Measurements from ENCODE around the gene HM13. TPM values are rescaled to one million over a fixed set of nuclear protein-coding genes. Genes with fewer than 3 reads are reported as not detected.

Gene HM13
- polyA plus RNA-seq, 2 of the 4 experiments (the other 2 are of a cell fraction) = 164 to 178 TPM

DNA sequence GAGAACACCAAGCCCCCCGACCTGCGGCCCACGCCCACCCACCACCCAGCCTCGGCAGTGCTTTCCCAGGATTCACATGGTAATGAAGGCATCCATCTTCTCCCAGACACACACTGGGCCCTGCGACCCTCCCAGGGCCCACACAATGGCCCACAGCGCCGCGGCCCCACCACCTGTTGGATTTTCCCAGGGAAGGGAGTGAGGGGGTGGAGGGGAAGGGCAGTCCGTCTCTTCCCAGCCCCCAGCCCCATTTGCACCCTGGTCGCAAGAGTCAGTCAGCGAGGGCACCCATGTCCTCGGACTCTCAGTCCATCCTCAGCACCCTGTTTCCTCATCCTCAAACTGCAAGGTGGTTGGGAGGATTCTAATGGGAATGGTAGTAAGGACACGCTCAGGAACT, 67.1 kb downstream of the HM13 start:
- H3K4me2 ChIP-seq = no peak overlapping the region
- CTCF ChIA-PET = interaction anchor here (12.9 kb wide), 1 partner anchor 30 kb away, joined by 172 read pairs; no protein-coding TSS in a partner anchor
- no peaks in the 10 kb centered on the region for H3K9me3 ChIP-seq
- no peak for DNase-seq (ENCODE audit: low read depth in 1 of 2, low spot score in 1 of 2)
- no peak for FAIRE-seq
- H3K4me3 ChIP-seq = no peak overlapping the region
- H3K4me1 ChIP-seq = no peaks in the 10 kb centered on the region
- 87% methylated on average over 13 of the region's 13 CpGs for WGBS (ENCODE audit: missing lambda C conversion rate)
- no peak for ATAC-seq
- no peak for TF ChIP-seq GATA3 (IDR thresholded peaks at IDR 0.05; ENCODE audit: borderline replicate concordance)
- TF ChIP-seq POLR2AphosphoS2 (conservative IDR thresholded peaks at IDR 0.05; ENCODE audit: low read length) = no peak
- TF ChIP-seq, protein P1, sequence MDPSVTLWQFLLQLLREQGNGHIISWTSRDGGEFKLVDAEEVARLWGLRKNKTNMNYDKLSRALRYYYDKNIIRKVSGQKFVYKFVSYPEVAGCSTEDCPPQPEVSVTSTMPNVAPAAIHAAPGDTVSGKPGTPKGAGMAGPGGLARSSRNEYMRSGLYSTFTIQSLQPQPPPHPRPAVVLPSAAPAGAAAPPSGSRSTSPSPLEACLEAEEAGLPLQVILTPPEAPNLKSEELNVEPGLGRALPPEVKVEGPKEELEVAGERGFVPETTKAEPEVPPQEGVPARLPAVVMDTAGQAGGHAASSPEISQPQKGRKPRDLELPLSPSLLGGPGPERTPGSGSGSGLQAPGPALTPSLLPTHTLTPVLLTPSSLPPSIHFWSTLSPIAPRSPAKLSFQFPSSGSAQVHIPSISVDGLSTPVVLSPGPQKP (IDR thresholded peaks at IDR 0.05; ENCODE audit: low read depth, low read length) = no peak
- TF ChIP-seq, protein P2, sequence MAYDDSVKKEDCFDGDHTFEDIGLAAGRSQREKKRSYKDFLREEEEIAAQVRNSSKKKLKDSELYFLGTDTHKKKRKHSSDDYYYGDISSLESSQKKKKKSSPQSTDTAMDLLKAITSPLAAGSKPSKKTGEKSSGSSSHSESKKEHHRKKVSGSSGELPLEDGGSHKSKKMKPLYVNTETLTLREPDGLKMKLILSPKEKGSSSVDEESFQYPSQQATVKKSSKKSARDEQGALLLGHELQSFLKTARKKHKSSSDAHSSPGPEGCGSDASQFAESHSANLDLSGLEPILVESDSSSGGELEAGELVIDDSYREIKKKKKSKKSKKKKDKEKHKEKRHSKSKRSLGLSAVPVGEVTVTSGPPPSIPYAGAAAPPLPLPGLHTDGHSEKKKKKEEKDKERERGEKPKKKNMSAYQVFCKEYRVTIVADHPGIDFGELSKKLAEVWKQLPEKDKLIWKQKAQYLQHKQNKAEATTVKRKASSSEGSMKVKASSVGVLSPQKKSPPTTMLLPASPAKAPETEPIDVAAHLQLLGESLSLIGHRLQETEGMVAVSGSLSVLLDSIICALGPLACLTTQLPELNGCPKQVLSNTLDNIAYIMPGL (CRISPR knock-in tag; IDR thresholded peaks at IDR 0.05; ENCODE audit: borderline replicate concordance) = no peak
- TF ChIP-seq ZFP36 (IDR thresholded peaks at IDR 0.05; ENCODE audit: borderline replicate concordance, partially characterized antibody) = no peak
- TF ChIP-seq HEYL (CRISPR knock-in tag; IDR thresholded peaks at IDR 0.05) = no peak
- no peak for TF ChIP-seq RFX5 (IDR thresholded peaks at IDR 0.05)
- no peak for TF ChIP-seq HOXB13 (CRISPR knock-in tag; IDR thresholded peaks at IDR 0.05; ENCODE audit: low read depth)
- TF ChIP-seq NFE2L2 (conservative IDR thresholded peaks at IDR 0.05; ENCODE audit: low read length) = no peak
- TF ChIP-seq CEBPB (IDR thresholded peaks at IDR 0.05) = no peak
- TF ChIP-seq KDM1A (IDR thresholded peaks at IDR 0.05; ENCODE audit: low read depth) = no peak
- no peak for TF ChIP-seq JUN (IDR thresholded peaks at IDR 0.05)
- TF ChIP-seq JUNB (IDR thresholded peaks at IDR 0.05) = no peak
- TF ChIP-seq, protein P3, sequence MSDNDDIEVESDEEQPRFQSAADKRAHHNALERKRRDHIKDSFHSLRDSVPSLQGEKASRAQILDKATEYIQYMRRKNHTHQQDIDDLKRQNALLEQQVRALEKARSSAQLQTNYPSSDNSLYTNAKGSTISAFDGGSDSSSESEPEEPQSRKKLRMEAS (IDR thresholded peaks at IDR 0.05) = no peak
- TF ChIP-seq, protein P4, sequence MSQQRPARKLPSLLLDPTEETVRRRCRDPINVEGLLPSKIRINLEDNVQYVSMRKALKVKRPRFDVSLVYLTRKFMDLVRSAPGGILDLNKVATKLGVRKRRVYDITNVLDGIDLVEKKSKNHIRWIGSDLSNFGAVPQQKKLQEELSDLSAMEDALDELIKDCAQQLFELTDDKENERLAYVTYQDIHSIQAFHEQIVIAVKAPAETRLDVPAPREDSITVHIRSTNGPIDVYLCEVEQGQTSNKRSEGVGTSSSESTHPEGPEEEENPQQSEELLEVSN (IDR thresholded peaks at IDR 0.05; ENCODE audit: borderline replicate concordance, low read depth) = no peak
- TF ChIP-seq EHF (CRISPR knock-in tag; IDR thresholded peaks at IDR 0.05) = no peak
- TF ChIP-seq ZSCAN20 (CRISPR knock-in tag; IDR thresholded peaks at IDR 0.05) = no peak
- TF ChIP-seq CBX2 (IDR thresholded peaks at IDR 0.05; ENCODE audit: borderline replicate concordance, low read depth) = no peak
- TF ChIP-seq ESRRA (IDR thresholded peaks at IDR 0.05; ENCODE audit: borderline replicate concordance, low read length) = no peak
- POLR2A ChIA-PET = interaction anchor here (0.6 kb wide), 1 partner anchor 30 kb away, joined by 3 read pairs; no protein-coding TSS in a partner anchor
- H3K27ac ChIP-seq = peak overlapping the region in 1 of 2 experiments; percentile 11; a peak in 2 of 6 replicates

DNA sequence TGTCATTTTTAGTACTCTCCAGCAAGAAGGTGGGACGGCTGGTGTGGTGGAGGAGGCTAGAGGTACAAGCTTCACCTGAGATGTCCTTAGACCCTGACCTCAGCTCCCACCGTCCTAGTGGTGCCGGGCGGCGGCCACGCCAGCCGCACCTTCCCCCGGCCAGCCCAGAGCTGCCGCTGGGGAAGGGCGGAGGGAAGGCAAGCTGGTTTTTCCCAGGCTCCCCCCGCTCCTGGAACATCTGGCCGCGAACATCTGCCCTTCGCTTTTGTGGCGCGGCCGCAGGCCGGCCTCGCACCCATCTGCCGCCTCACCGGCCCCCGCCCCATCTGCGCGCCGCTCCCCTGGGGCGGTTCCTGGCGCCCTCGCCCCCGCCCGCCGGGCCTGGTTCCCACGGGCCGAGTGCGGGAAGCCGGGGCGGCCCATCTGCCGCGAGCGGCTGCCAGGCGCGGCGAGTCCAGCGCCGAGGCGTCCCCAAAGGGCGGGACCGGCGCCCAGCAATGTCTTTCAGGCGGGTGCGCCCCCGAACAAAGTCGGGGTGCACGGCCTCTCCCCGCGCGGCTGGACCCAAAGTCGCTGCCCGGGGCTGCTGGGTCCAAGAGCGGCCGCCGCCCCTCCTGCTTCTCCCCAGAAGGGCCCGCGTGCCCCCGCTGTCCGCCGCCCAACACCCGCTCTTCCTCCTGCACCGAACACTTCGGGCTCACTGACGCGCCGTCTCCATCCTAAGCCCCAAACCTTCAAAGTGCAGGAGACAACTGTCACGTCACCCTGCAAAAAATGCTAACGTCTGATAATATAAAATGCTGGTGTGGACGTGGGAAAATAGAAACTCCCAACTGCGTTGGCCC, 73.5 kb downstream of the HM13 start:
- TF ChIP-seq JUN (IDR thresholded peaks at IDR 0.05) = peak in 1 of 2 experiments; percentile 62; a peak in 2 of 5 replicates
- TF ChIP-seq FOSL2 (IDR thresholded peaks at IDR 0.05) = no peak
- 0 out of 2 replicates have a peak, but pooled peaks have one; percentile 5 for TF ChIP-seq FOSL2 (CRISPR knock-in tag; IDR thresholded peaks at IDR 0.05)
- TF ChIP-seq MYC (IDR thresholded peaks at IDR 0.05; ENCODE audit: borderline replicate concordance, low read length) = peak; percentile 62; the same call in 1 of the 2 replicates
- TF ChIP-seq MAFK (IDR thresholded peaks at IDR 0.05; ENCODE audit: partially characterized antibody) = peak; percentile 8
- no peak for TF ChIP-seq POLR2AphosphoS2 (conservative IDR thresholded peaks at IDR 0.05; ENCODE audit: low read length)
- TF ChIP-seq, protein P4 (IDR thresholded peaks at IDR 0.05; ENCODE audit: borderline replicate concordance, low read depth) = 0 out of 2 replicates have a peak, but pooled peaks have one; percentile 23
- peak; percentile 2; the same call in 1 of the 2 replicates for TF ChIP-seq POLR2A (IDR thresholded peaks at IDR 0.05; ENCODE audit: low read length)
- peak; percentile 73; the same call in 1 of the 2 replicates for TF ChIP-seq HOXB13 (CRISPR knock-in tag; IDR thresholded peaks at IDR 0.05; ENCODE audit: low read depth)
- 0 out of 2 replicates have a peak, but pooled peaks have one; percentile 15 for TF ChIP-seq TP53 (CRISPR knock-in tag; IDR thresholded peaks at IDR 0.05)
- TF ChIP-seq KDM1A (IDR thresholded peaks at IDR 0.05; ENCODE audit: low read depth) = no peak
- TF ChIP-seq, protein P3 (IDR thresholded peaks at IDR 0.05) = peak; percentile 21; the same call in 1 of the 2 replicates
- peak; percentile 66; the same call in 1 of the 2 replicates for TF ChIP-seq HOXB5 (CRISPR knock-in tag; IDR thresholded peaks at IDR 0.05)
- TF ChIP-seq EP300 (IDR thresholded peaks at IDR 0.05) = no peak
- no peak for TF ChIP-seq ZFP36 (IDR thresholded peaks at IDR 0.05; ENCODE audit: borderline replicate concordance, partially characterized antibody)
- no peak for TF ChIP-seq HDAC2 (IDR thresholded peaks at IDR 0.05)
- no peak for TF ChIP-seq TFCP2L1 (CRISPR knock-in tag; IDR thresholded peaks at IDR 0.05)
- no peak for FAIRE-seq
- Histone ChIP-seq H3K4me3 (peak overlapping the region; percentile 45), H3K4me1 (peaks cover 32% of the 10 kb centered on the region), H3K4me2 (peak overlapping the region; percentile 80), H3K9me3 (no peaks in the 10 kb centered on the region), H3K27ac (peak overlapping the region; percentile 98)
- ChIA-PET POLR2A (interaction anchor here (1.3 to 3.7 kb wide), 3 partner anchors 14 to 17 kb away, joined by 8 to 31 read pairs (median 21); partner anchors contain the start of gene ID1), CTCF (interaction anchor here (0.8 to 12.9 kb wide), 5 partner anchors 8 to 24 kb away, joined by 3 to 172 read pairs (median 49); no protein-coding TSS in a partner anchor)
- WGBS (ENCODE audit: missing lambda C conversion rate) = 28% methylated on average over 29 of the region's 76 CpGs
- DNase-seq (ENCODE audit: low read depth in 1 of 2, low spot score in 1 of 2) = no peak
- peak; percentile 72 to 81 for ATAC-seq

Data from A549 (cell line).